HG02970 (cell line): ENCODE data around the gene BMI1.

Experiments
- ATAC-seq: cut with Tn5 transposase; IDR thresholded peaks from one replicate; pipeline ENCODE4 v1.9.1; 2021; ENCODE audit warnings: mild to moderate bottlenecking, moderate library complexity, moderate number of reproducible peaks; ENCODE audit not compliant: unreplicated experiment, low FRiP score

The BMI1 gene

DNA sequence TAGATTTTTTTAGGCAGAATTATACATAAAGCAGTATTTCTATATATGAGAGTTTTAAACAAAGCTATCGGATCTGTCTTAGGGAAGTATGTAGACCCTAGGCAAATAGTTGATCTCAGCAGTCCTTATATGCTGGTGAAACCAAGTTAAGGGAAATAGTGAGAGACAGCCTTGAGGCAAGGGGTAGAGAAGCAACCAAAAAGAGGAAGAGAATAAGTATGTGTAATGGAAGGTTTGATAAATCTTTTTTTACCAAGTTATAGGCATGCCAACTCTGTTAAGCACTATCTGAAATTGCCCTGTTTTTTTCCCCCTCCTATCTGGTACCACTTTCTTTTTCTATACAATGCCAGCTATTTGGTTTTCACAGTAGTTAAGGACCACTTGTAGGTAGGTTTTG lies 44.3 kb downstream of the BMI1 start:
- no peak for ATAC-seq

DNA sequence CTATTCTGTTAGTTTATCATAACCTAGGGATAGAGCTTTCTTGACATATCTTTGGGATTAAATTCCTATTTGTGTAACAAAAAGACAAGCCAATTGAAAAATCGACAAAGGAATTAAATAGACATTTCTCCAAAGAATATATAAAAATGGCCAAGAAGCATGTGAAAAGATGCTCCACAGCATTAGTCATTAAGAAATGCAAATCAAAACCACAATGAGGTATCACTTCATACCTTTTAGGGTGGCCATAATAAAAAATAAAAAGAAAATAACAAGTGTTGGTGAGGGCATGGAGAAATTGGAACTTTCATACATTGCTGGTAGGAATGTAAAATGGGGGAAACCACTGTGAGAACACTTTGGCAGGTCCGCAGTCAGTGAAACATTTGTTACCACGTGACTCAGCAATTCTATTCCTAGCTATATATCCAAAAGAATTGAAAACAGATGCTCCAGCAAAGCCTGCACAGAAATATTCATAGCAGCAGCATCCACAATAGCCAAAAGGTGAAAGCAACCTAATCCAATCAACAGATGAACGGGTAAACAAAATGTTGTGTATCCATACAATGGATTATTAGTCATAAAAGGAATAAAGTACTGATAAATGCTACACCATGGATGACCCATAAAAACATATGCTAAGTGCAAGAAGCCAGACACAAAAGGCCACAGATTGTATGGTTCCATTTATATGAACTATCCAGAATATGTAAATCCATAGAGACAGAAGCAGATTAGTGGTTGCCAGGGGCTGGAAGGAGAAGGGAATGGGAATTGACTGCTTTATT lies 44.9 kb downstream of the BMI1 start:
- no peak for ATAC-seq

DNA sequence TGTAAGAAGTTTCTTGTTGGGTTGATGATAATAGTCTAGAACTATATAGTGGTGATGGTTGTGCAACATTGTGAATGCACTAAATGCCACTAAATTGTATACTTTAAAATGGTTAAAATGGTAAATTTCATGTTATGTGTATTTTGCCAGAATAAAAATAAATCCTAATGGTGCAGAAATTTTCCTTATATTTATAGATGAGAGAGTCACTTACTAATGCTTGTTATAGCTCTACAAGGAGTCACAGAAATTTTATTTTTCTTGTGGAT lies 45.5 kb downstream of the BMI1 start:
- no peak for ATAC-seq

DNA sequence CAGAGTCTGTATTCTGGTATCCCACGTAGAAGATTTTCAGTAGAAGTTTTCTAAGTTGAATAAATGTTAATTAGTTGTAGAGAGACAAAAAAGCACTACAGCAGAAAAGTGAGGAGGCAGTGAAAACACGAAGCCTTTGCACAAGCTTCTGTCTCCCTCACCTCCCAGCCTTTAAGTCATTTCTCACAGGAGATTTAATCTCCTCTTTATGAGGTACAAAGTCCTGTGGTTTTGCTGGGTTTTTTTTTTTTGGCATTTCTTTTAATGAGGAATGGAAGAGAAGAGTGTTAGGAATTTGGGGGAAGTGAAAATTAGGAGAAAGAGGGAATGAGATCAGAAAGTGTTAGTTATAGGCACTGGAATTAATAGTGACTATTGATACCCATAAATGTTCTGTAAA lies 45.9 kb downstream of the BMI1 start:
- ATAC-seq, result no peak

DNA sequence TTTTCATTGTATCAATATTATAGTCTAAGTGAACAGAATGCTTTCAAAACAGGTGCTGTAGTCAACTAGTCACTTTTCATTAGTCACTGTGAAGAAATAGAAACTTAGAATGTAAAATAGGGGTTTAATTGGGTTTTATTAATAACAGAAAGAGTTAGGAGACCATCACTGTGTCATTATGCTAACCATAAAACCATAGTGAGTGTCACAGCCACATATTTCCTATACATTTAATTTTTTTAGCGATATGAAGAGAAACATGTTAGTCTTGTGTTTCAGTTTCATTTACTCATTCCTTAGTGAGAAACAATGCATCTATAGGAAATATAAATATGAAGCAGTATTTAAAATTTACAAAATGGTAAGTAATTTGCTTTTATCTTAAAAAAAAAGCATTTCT lies 46.6 kb downstream of the BMI1 start:
- no peak for ATAC-seq

DNA sequence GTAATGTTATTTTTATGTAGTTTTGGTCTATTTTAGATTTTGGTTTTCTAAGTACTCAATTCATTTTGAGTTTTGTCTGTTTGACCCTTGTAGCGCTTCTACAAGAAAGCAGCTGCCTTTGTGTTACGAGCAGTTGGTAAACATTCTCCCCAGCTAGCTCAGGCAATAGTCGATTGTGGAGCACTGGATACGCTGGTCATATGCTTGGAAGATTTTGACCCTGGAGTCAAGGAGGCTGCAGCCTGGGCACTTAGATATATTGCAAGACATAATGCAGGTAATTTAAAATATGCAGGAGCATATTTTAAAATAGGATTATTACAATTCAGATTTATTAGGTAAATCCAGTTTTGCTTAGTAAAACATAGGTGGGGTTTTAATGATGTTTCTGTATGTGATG lies 47.5 kb downstream of the BMI1 start:
- no peak for ATAC-seq

DNA sequence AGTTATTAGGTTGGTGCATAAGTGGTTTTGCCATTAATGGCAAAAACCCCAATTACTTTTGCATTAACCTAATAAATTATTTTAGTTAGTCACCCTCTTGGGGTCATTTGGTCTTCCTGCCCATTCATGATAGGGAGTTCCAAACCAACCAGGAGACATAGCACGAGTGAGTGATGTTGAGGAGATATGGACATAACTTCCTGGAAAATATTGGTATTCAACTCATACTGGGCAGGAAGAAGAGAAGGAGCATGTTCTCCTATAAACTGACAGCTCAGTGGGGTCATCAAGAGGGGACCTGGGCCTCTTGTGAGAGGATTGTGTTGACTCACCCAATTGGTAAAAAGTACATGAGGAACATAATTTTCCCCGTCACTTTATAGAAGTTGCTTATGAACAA lies 48.1 kb downstream of the BMI1 start:
- ATAC-seq, result no peak

DNA sequence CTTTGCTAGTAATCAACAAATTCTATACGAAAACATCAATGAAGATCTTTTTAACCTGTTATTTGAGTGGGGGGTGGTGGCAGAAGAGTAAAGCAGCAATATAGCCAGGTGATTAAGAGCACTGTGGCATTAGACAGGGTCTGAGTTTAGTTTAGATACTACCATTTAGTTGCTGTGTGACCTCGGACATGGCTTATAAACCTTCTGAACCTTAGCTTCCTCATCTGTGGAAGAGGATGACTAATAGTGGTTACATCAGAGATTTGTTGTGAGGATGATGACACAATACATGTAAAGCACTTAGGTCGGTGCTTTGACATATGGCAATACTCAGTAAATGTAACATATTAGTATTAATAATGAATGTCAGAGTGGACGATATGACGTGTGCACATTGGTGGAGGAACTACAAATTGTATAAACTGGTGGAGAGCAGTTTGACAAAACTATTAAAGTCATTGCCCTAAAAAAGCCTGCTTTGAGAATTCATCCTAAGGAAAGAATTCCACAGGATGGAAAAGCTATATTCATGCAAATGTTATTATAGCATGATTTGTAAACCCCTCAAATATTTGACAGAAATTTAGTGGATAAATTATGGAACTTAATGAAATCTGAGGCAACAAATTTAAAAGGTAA lies 48.7 kb downstream of the BMI1 start:
- ATAC-seq, result no peak

DNA sequence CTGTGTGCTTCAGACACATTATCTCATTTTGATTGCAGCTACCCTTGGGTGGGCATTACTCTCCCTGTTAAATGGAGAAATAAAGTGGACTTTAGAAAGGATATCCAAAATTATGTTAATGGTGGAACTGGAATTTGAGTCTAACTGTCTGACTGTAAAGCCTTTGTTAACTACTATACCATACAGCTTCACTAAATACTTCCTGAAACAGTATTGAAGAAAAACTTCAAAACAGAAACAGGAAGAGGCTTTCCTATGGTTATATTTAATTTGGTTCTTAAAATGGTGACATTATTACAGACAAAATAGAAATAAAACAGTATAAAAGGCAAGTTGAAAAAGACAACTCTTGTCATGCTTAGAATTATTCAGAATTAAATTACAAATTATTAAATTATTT lies 49.4 kb downstream of the BMI1 start:
- ATAC-seq, result no peak

DNA sequence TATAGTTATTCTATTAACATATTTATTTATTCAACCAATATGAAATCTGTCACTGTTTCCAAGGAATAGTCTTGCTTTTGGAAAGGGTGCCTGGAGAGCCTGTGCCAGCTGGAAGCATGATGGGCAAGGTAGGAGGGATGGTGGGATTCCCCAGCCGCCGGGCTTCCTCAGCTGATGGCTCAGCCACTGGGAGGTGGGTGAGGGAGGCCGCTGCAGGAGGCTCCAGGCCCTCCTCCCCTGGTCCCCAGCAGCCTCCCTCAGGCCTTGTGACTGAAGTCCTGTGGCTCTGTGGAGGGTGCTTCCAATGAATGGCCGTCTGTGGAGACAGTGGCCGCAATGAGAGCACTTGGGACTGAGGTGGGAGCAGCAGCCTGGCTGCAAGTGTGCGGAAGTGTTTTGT lies 51.4 kb downstream of the BMI1 start:
- ATAC-seq, result no peak

DNA sequence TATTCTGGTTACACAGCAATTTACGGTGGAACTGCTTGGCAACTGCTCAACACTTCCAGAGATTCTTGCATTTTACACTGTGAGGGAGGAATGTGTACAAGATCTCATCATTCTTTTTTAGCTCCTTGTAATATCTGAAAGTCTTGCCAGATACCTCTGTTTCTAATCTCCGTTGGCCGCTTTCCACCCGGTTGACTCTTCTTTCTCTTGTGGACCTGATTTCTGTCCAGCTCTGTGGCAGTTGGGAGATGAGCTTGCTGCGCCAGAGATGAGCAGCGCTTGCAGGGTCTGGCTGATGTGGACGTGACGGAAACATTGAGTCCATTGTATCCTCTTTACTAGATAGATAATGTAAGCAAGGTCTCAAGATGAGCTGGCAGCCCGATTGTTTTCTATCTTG lies 52.0 kb downstream of the BMI1 start:
- no peak for ATAC-seq

DNA sequence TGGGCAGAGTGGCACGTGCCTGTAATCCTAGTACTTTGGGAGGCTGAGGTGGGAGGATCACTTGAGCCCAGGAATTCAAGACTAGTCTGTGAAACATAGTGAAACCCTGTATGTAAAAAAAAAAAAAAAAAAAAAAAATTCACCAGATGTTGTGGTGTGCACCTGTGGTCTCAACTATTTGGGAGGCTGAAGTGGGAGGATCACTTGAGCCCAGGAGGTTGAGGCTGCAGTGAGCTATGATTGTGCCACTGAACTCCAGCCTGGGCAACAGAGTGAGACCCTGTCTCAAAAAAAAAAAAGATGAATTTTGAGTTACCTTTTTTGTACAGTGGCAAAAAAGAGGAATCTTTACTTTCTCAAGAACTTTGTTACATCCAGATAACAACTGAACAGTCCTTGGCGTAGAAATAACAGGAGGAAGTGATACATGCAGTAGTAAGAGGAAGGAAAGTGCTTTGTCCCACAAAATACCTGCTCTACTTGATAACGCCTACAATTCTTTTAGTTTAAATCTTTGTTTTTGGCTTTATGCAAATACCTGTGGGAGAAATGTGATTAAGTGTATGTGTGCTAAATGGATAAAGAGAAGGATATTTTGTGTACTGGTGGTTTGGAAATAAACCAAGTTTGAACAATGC lies 53.7 kb downstream of the BMI1 start:
- ATAC-seq, result no peak

DNA sequence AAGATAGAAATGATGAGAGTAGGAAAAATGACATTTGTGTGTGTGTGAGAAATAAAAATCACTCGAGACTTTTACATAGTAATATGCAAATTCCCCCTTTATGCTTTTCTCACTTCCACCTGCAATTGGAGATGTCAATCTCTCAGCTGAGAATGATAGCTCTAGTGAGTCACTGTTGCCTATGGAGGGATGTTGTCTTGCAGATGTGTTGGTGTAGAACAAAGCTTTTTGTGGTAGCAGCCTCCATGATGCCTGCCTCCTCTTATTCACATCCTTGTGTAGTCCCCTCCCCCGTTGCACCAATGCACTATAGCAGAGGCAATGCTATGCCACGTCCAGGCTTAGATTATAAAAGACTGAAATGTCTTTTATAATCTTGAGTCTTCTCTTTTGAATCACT lies 58.2 kb downstream of the BMI1 start:
- no peak for ATAC-seq
